ENCODE results near the gene CAPSL.
A peak's percentile ranks its signal among the peaks of the same experiment; 100 is the strongest.
"Not testable (repeated sequence)": the region's sequence is repeated elsewhere in the genome, so short reads cannot be mapped to it uniquely, and the experiment has no call there.

The CAPSL gene

GRCh38 chr5:35904443-35905132, 33.8 kb downstream of the CAPSL start:
- no peak for DNase-seq (ENCODE audit: low spot score)

GRCh38 chr5:35903631-35904203, 34.7 kb downstream of the CAPSL start:
- DNase-seq (ENCODE audit: low spot score), result no peak

GRCh38 chr5:35902046-35902672, 36.3 kb downstream of the CAPSL start:
- DNase-seq (ENCODE audit: low spot score), result no peak

- no peak for DNase-seq (ENCODE audit: low spot score)
Observed at GRCh38 chr5:35900972-35901695, 37.3 kb downstream of the CAPSL start.

- no peak for DNase-seq (ENCODE audit: low spot score)
Observed at GRCh38 chr5:35899800-35900199, 38.6 kb downstream of the CAPSL start.

GRCh38 chr5:35898952-35899660, 39.3 kb downstream of the CAPSL start:
- no peak for DNase-seq (ENCODE audit: low spot score)

- DNase-seq (ENCODE audit: low spot score), result no peak
Observed at GRCh38 chr5:35894131-35894530, 44.3 kb downstream of the CAPSL start.

- not testable (repeated sequence) for DNase-seq (ENCODE audit: low spot score)
Observed at GRCh38 chr5:35892799-35893198, 45.6 kb downstream of the CAPSL start.

GRCh38 chr5:35890021-35891020, 48.1 kb downstream of the CAPSL start:
- no peak for DNase-seq (ENCODE audit: low spot score)

GRCh38 chr5:35887321-35888100, 50.9 kb downstream of the CAPSL start:
- DNase-seq (ENCODE audit: low spot score), result no peak

- no peak for DNase-seq (ENCODE audit: low spot score)
Observed at GRCh38 chr5:35886381-35886780, 52.0 kb downstream of the CAPSL start.

GRCh38 chr5:35884773-35885172, 53.6 kb downstream of the CAPSL start:
- DNase-seq (ENCODE audit: low spot score), result no peak

GRCh38 chr5:35884191-35884769, 54.1 kb downstream of the CAPSL start:
- peak; percentile 66 for DNase-seq (ENCODE audit: low spot score)

GRCh38 chr5:35881758-35882157, 56.7 kb downstream of the CAPSL start:
- DNase-seq (ENCODE audit: low spot score), result no peak

GRCh38 chr5:35880156-35880555, 58.3 kb downstream of the CAPSL start:
- DNase-seq (ENCODE audit: low spot score), result no peak

- DNase-seq (ENCODE audit: low spot score), result no peak
Observed at GRCh38 chr5:35879649-35880048, 58.8 kb downstream of the CAPSL start.

GRCh38 chr5:35879096-35879495, 59.3 kb downstream of the CAPSL start:
- no peak for DNase-seq (ENCODE audit: low spot score)

GRCh38 chr5:35878079-35878478, 60.3 kb downstream of the CAPSL start:
- DNase-seq (ENCODE audit: low spot score), result no peak

- no peak for DNase-seq (ENCODE audit: low spot score)
Observed at GRCh38 chr5:35877655-35878054, 60.8 kb downstream of the CAPSL start.

- peak; percentile 5 for DNase-seq (ENCODE audit: low spot score)
Observed at GRCh38 chr5:35876922-35877321, 61.5 kb downstream of the CAPSL start.

All from RKO (cell line).